Ramos (cell line): ENCODE measurements around the gene FMO3.

Source experiments
- in situ Hi-C: fragments of 300-500 bp; cut with MboI; formaldehyde crosslinking; loops from one replicate; pipeline ENCODE4 v1.14.3; 2022; ENCODE audit warnings: low sequenced_read_pairs; ENCODE audit not compliant: unreplicated experiment

The FMO3 gene

DNA sequence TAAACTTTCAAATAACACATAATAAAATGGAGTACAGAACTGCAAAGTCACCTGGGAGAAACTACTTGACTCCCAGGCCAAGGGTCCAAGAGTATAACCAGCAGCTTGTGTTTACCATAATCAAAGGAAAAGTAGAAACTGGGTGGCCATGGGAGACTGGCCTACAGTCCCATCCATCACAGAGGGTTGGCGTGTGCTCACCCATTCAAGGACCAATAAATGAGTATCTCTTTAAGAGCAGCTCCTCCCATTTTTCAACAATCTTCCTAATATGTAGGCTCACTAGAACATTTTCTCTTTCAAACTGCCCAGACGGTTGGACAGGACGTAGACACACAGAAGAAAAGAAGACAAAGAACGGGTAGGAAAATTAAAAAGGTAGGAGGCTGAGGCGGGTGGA lies at the start of gene FMO3:
Gene FMO3, plus strand, starts transcription at position 302 of the 400 bp plus-strand sequence. CDS start 1,754 bp downstream, outside the sequence.
- in situ Hi-C loops = loop anchor here (25.0 kb wide), 1 partner anchor 222 kb away; the partner anchor contains the start of gene FMO4

DNA sequence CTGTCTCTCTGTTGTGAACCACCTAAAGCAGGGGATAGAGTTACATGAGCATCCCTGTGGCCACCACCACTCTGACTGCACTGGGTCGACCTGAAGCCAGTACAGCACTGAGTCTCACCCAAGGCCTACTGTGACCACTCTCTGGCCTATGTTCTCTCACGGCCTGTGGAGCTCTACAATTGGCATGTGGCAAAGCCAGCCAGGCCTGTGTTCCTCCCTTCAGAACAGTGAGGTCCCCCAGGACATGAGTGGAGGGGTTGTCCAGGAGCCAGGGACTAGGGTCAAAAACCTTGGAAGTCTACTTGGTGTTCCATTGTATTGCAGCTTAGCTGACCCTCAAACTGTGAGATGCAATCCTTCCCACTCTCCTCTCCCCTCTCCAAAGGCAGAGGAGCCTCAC lies 42.7 kb upstream of the FMO3 start:
- in situ Hi-C loops = no loop called here

DNA sequence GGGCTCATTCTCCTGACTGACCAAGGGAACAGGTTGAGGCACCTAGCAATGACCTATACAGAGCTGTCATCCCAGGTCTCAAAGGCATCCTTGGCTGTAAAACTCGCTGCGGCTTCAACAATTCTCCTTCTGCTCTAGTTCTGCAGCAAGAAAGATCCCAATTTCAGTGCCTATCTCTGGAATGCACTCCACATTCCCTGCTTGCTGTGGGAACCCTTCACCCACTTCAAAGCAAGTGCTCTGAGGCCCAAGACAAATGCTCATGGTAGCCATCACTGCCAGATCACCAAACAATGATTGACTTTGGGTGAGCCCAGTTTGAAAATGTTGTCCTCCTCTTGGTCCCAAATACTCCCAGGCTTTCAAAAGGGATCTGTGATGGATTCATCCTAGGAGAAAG lies 37.7 kb upstream of the FMO3 start:
- in situ Hi-C loops = no loop called here

DNA sequence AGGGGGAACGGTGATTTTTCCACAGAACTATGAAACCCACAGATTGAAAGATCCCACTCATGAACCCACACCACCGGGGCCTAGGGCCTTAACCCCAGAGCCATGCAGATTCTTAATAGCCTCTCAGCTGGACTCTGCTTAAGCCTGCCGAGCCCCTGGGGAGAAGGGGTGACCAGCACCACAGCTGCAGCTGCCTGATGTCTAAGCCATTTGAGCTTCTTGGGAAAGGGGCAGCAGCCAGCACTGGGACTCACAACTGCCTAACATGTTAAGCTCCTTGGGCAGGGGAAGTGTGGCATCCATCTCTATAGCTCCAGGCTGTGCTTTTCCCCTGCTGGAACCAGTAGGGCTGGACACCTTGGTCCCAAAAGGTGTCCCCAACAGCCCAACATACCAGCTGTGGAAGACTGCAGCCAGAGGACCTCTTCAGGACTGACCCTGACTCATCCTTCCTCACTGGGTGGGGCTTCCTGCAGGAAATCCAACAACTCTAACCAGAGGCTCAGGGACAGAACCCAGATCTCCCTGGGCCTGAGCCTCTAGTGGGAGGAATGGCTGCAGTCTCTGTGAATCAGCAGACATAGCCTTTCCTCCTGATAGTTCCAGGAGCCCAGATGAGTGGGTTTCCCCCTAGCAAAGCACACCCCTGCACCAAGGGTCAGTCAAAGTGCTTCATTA lies 34.6 kb upstream of the FMO3 start:
- in situ Hi-C loops = no loop called here

DNA sequence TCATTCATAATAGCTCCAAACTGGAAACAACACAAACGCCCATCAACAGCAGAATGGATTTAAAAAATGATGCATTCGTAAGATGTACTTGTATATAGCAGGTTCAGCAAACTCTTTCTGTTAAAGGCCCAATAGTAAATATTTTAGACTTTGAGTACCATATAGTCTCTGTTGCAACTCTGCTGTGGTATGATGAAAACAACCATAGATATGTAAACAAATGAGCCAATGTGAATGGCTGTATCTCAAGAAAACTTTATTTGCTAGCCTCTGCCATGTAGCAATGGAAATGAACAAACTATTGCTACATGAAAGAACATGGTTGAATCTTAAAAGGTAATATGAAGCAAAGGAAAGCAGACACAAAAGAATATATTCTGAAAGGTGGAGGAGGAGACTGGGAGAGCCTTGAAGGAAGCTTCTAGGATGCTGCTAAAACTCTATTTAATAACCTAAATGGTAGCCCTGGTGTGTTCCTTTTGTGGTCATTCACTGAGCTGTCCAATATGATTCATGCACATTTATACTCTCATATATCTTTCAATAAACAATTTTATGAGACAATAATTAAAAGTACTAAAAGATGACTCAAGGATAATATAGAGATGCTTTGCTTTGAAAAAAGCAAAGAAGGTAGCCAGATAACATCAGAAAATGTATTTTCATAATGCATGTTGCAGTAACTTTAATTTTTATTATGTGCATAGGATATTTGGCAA lies 29.1 kb upstream of the FMO3 start:
- in situ Hi-C loops = no loop called here

DNA sequence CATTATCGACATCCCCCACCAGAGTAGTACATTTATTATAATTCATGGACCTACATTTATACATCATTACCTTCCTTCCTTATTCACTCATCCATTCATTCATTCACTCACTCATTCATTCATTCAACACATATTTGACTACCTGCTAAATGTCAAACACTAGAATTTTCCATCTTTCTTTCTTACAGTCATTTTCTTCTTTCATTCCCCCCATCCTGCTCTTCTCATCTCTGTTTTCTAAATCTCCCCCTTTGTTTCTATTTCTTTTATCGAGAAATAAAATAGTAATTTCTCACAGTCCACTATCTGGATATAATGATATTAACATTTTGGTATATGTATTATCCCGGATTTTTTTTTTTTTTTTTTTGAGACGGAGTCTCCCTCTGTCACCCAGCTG lies 27.8 kb upstream of the FMO3 start:
- in situ Hi-C loops = no loop called here

DNA sequence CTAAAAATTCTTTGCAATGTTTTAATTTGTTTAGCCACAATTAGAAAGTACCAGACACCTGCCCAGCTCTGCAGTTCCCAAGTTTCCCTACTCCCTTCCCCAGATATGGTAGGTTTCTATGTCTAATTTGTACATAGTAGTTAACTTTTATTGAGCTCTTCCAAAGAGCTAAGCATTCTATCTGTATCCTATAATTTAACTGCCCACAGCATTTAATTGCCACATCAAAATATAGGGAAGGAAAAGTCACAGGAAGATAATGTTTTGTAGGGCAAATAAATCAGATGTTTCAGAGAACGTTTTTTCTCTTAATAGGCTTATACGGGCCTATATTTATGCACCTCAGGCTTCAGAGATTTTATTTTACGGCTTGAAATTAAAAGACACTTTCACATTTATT lies 15.7 kb upstream of the FMO3 start:
- in situ Hi-C loops = loop anchor here (25.0 kb wide), 1 partner anchor 237 kb away; the partner anchor contains the start of gene FMO4

DNA sequence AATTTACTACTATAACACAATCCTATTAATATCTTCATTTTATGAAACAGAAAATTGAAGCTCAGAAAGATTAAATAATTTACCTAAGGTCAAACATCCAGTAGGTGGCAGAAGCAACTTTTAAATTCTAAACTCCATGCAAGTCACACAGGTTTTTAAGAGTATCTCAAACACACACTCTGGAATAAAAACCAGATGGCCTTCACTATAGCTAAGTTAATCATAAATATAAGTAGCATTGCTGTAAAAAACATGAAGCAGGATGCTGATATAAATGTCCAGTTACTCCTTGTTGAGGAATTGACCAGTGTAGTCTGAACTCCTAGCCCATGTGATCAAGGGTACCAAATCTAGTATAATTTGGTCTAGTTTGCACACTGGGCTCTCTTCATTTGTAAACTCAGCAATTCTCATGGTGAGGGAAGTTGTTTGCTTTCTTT lies 9.4 kb upstream of the FMO3 start:
- in situ Hi-C loops = loop anchor here (25.0 kb wide), 1 partner anchor 231 kb away; the partner anchor contains the start of gene FMO4

DNA sequence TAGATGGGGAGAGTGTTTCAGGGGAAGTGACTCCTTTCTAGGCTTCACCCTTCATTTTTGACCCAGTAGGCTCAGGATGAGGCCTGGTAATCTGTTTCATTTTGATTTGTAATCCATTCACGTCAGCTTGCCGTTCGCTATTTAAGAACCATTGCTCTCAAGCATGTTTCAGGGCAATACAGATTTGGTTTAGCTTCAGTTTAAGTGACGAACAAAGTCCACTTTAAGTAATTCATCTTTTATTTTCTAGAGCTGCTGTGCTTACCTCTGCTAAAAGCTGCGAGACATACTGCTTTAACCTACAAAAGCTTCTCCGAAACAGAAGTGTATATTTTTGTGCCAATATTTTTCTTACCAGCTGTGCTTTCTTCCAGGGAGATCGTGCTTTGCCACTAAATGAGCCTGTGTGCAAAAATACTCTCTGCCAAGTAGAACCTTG lies 8.9 kb upstream of the FMO3 start:
- in situ Hi-C loops = loop anchor here (25.0 kb wide), 1 partner anchor 231 kb away; the partner anchor contains the start of gene FMO4

DNA sequence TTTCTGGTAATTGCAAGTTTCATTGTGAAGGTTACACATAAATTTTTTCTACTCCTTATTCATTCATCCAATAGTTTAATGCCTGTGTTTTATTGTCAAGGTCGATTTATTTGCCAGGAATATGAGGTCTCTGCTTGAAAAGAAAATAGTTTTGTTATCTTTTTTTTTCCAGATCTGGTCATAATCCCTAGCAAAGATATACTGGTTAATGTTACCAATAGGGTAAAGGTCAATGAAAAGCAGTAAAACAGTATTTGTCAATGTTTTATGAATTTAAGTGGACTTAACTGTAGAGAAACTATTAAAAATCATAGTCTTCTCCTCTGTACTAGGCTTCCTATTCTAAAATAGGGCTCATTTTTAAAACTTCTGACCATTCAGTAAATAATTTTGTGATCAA lies 8.1 kb upstream of the FMO3 start:
- in situ Hi-C loops = loop anchor here (25.0 kb wide), 1 partner anchor 230 kb away; the partner anchor contains the start of gene FMO4

DNA sequence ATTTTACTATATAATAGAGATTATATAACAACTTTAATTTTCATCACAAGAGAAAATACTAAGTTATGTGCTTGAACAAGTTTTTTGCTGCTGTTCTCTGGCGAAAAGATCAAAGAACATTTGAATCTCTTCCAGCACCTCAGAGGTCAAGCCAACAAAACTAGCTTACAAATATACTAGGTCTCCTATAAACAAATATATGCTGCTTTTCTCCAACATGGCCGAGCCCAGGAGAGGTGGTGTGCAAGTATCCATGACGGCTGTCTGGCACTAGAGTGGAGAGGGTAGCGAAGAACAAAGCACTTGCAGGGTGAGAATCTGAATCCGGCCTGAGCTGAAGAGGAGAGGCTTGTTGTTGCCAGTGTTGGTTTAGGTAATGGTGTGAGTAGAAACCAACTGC lies 7.5 kb upstream of the FMO3 start:
- in situ Hi-C loops = loop anchor here (25.0 kb wide), 1 partner anchor 229 kb away; the partner anchor contains the start of gene FMO4

DNA sequence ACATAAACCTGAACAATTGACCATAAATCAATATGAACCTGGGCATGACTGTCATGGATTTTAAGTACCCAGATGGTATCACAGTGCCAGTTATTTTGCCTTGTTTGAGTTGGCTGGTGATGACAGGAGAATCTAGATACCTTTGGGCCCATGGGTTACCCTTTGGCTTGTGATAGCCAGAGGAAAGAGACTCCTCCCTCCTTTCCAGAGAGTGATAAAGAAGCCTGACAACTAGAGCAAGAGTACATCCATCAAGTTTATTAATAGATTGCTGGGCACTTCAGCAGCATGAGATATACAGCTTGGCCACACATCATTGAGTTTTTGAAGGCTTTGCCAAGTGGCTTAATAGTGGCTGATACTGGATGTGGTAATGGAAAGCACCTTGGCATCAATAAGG lies 6.6 kb upstream of the FMO3 start:
- in situ Hi-C loops = loop anchor here (25.0 kb wide), 1 partner anchor 228 kb away; the partner anchor contains the start of gene FMO4

DNA sequence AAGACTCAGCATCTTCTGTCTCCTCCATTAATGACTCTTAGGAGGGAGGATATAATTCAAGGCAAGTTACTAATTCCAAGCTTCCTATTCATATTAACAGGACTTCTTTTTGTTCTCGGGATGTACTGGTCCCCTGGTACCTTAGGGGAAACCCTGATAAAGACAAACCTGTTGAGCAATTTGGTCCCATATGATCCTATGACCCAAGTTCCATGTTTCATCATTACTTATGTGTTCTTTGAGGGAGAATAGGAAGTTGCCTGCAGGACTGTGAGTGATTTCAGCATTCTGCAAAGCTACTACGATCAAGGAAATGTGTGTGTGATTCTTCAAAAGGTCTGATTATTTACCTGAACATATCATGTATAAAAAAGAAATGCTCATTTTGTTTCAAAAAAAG lies 5.8 kb upstream of the FMO3 start:
- in situ Hi-C loops = loop anchor here (25.0 kb wide), 1 partner anchor 227 kb away; the partner anchor contains the start of gene FMO4

DNA sequence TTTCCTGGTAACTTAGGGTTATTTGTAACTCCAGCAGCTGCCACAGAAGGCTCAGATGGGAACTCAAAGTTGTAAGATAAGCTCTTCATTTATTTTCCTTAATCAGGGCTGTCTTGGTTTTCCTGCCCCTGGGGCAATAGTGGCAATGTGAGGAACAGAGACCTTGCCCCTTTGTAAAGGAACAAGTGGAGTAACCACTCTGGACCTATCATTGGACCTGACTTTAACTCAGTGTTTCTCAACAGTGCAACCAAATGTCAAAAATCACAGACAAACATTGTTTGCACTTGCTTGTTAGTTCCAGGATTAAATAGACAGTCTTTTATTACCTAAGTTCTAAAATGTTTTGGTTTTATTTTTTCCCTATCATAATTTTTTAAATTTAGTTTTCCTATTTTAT lies 2.8 kb upstream of the FMO3 start:
- in situ Hi-C loops = loop anchor here (25.0 kb wide), 1 partner anchor 224 kb away; the partner anchor contains the start of gene FMO4

DNA sequence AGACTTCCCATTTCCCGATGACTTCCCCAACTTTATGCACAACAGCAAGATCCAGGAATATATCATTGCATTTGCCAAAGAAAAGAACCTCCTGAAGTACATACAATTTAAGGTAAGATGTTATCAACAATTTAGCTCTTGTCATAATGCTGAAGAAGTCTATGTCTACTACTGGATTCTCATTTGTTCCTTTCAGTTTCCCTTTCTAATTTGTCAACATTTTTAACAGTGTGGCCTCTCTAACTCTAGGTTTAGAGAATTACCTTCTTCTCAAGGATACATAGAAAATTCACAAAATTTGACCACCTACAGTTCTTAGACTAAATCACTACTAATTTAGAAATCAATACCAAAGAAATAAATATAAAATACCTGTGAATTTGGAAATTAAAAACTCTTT lies 13.2 kb downstream of the FMO3 start:
- in situ Hi-C loops = no loop called here

DNA sequence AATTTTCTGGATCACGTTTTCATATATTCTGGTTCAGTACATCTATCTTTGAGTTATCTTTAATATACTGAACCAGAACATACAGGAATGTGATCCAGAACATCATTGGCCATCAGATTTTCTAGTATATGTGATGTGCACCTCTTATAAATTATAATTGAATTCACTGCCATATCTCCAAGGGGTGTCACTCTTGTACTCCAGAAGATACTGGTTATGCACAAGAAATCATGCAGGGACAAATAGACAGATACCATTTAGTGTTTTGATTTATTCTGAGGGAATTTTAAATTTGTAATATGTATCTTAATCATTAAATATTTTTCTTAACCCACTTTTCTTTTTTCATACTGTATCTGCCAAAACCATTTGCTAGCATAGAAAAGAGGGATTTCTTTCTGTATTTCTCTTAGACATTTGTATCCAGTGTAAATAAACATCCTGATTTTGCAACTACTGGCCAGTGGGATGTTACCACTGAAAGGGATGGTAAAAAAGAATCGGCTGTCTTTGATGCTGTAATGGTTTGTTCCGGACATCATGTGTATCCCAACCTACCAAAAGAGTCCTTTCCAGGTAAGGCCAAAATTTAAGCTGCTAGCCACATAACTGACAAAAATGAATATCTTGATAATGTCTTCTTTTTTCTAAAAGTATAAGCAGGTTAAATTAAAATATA lies 16.7 kb downstream of the FMO3 start:
- in situ Hi-C loops = no loop called here

DNA sequence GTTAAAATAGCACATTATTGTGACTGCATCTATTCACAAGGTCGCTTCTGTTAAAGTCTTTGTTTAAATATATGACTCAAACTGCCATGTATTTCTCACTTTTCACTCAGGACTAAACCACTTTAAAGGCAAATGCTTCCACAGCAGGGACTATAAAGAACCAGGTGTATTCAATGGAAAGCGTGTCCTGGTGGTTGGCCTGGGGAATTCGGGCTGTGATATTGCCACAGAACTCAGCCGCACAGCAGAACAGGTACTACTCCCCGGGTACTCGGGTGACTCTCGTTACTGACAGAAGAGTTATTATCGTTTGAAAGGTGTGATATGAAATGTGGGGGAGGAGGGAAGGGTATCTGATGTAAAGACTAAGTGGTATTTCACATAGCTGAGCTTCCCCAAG lies 17.3 kb downstream of the FMO3 start:
- in situ Hi-C loops = no loop called here

DNA sequence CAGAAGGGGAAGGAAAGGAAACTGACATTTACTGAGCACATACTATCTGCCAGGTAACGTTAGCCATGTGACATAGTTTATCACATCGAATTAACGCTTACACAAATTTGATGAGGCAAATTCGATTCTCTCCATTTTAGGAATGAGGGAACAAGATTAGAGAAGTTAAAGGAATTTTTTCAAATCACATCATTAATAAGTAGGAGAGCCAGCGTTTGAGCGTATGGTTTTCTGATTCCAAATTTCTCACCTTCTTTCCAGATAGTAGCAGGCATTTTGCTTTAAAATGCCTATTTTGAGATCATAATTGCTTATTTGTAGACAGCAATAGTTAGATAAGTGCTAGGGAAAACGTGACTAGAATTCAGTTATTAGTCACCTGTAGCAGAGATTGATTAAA lies 19.3 kb downstream of the FMO3 start:
- in situ Hi-C loops = no loop called here

DNA sequence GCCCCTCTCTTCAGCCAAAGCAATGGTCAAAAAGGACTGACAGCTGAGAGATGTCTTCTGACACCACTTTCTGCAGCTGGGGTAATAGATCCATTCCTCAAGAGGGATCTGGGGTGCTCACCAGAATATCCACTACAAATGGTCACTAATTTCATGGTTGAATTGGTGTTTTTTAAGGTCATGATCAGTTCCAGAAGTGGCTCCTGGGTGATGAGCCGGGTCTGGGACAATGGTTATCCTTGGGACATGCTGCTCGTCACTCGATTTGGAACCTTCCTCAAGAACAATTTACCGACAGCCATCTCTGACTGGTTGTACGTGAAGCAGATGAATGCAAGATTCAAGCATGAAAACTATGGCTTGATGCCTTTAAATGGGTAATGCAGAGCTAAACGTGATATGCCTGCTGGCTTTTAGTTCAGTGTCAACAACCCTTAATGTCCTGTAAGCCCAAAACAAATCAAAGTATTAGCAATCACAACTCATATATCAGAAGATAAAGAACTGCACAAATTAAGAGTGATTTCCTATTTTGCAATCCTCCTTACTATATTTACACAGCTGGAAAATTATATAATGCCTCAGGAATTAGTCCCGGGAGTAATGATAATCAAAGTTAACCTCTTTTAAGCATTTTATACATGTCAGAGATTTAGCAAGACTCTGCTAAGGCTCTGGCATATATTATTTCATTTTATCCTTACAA lies 20.1 kb downstream of the FMO3 start:
- in situ Hi-C loops = no loop called here

DNA sequence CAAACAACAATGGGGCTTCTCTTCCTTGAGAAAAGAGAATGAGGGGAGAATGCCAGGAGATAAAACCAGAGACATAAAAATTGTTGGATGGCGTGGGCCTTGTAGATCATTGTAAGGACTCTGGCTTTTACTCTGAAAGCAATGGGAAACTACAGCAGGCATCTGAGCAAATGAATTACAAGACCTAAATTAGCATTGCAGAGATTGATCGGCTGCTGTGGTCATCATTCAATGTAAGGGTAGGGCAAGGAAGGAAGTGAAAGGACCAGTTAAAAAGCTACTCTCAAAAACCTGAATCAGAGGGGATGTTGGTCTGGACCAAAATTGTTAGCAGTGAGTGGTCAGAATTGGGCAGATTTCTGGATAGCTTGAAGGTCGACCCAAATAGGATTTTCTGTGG lies 21.4 kb downstream of the FMO3 start:
- in situ Hi-C loops = no loop called here
